ENCODE results near the gene STK17A. TPM values are rescaled to one million over a fixed set of nuclear protein-coding genes. Genes with fewer than 3 reads are reported as not detected.
A peak's percentile ranks its signal among the peaks of the same experiment; 100 is the strongest.

The STK17A gene
- total and polyA plus RNA-seq, 2 donors (not counting 1 experiment from before 2014, with no cell fraction given): 46.8 to 53.2 TPM

- no peak overlapping the region for H3K4me3 ChIP-seq (replicated peaks in 1 of 4; ENCODE audit: control extremely low read depth in 1 of 4, insufficient read depth in 1 of 4, low read depth in 3 of 4, low read length in 4 of 4)
- no peaks in the 10 kb centered on the region for H4K20me1 ChIP-seq (ENCODE audit: control insufficient read depth, extremely low read depth, insufficient read depth, low read length)
- no peaks in the 10 kb centered on the region for H3K36me3 ChIP-seq (ENCODE audit: control insufficient read depth, insufficient read depth, low read length)
- no peaks in the 10 kb centered on the region for H3K9me3 ChIP-seq (ENCODE audit: control insufficient read depth, insufficient read depth, low read depth, low read length)
- no peak overlapping the region for H2AFZ ChIP-seq (ENCODE audit: low read length)
- peak overlapping the region; percentile 74 for H3K27ac ChIP-seq (ENCODE audit: insufficient read depth, low read length)
- H3K4me2 ChIP-seq (ENCODE audit: extremely low read depth, insufficient read depth, low read length): peak overlapping the region; percentile 34
- H3K4me1 ChIP-seq (ENCODE audit: control insufficient read depth, extremely low read depth, insufficient read depth, low read length): peaks cover 7% of the 10 kb centered on the region
- no peaks in the 10 kb centered on the region for H3K27me3 ChIP-seq (ENCODE audit: control insufficient read depth, insufficient read depth, low read length)
- peak; percentile 86 to 98 for DNase-seq (ENCODE audit: low read depth in 2 of 2)
- H3K79me2 ChIP-seq (ENCODE audit: control insufficient read depth, insufficient read depth, low read length): no peaks in the 10 kb centered on the region
- H3K9ac ChIP-seq (ENCODE audit: insufficient read depth, low read length): no peak overlapping the region
- TF ChIP-seq CTCF (conservative IDR thresholded peaks at IDR 0.05 in 1 of 2, IDR thresholded peaks at IDR 0.05 in 1 of 2; ENCODE audit: low read depth in 1 of 2, low read length in 2 of 2): no peak
Measured at GRCh38 chr7:43658718-43659548, 76.0 kb downstream of the STK17A start.

GRCh38 chr7:43659549-43659896, 76.6 kb downstream of the STK17A start:
- Histone ChIP-seq H2AFZ (ENCODE audit: low read length) (no peak overlapping the region), H3K9ac (ENCODE audit: insufficient read depth, low read length) (no peak overlapping the region), H3K79me2 (ENCODE audit: control insufficient read depth, insufficient read depth, low read length) (no peaks in the 10 kb centered on the region)

DNA sequence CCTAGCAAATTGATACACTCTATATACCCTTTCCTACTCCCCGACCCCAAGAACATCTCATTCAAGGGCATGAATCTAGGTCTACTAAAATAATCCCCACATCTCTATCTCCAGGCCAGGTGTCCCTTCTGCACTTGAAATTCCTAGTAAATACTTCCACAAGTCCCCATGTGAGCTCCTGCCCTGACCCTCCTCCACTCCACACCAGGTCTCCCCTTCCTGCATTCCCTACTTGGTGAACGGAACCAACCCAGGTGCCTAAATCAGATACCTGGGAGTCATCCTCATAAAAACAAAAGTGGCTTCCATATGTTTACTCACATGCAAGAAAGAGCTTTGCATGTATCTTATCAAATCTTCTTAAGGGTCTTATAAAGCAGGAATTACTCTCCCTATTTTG, 77.2 kb downstream of the STK17A start:
- Histone ChIP-seq H4K20me1 (ENCODE audit: control insufficient read depth, extremely low read depth, insufficient read depth, low read length) (no peaks in the 10 kb centered on the region), H3K9me3 (ENCODE audit: control insufficient read depth, insufficient read depth, low read depth, low read length) (no peaks in the 10 kb centered on the region), H3K36me3 (ENCODE audit: control insufficient read depth, insufficient read depth, low read length) (no peaks in the 10 kb centered on the region), H3K4me1 (ENCODE audit: control insufficient read depth, extremely low read depth, insufficient read depth, low read length) (peaks cover 7% of the 10 kb centered on the region), H3K27me3 (ENCODE audit: control insufficient read depth, insufficient read depth, low read length) (no peaks in the 10 kb centered on the region), H3K27ac (ENCODE audit: insufficient read depth, low read length) (no peak overlapping the region), H3K79me2 (ENCODE audit: control insufficient read depth, insufficient read depth, low read length) (no peaks in the 10 kb centered on the region), H2AFZ (ENCODE audit: low read length) (no peak overlapping the region), H3K4me3 (replicated peaks in 1 of 4; ENCODE audit: control extremely low read depth in 1 of 4, insufficient read depth in 1 of 4, low read depth in 3 of 4, low read length in 4 of 4) (no peak overlapping the region), H3K9ac (ENCODE audit: insufficient read depth, low read length) (no peak overlapping the region), H3K4me2 (ENCODE audit: extremely low read depth, insufficient read depth, low read length) (no peak overlapping the region)
- no peak for DNase-seq (ENCODE audit: low read depth in 2 of 2)
- no peak for TF ChIP-seq EZH2 (IDR thresholded peaks at IDR 0.05; ENCODE audit: low read length, missing control alignments)
- TF ChIP-seq CTCF (conservative IDR thresholded peaks at IDR 0.05 in 1 of 2, IDR thresholded peaks at IDR 0.05 in 1 of 2; ENCODE audit: low read depth in 1 of 2, low read length in 2 of 2): no peak

More at GRCh38 chr7:43659549-43659896, 76.6 kb downstream of the STK17A start:
- H3K27me3 ChIP-seq (ENCODE audit: control insufficient read depth, insufficient read depth, low read length): no peaks in the 10 kb centered on the region
- H3K36me3 ChIP-seq (ENCODE audit: control insufficient read depth, insufficient read depth, low read length): no peaks in the 10 kb centered on the region
- H3K4me2 ChIP-seq (ENCODE audit: extremely low read depth, insufficient read depth, low read length): no peak overlapping the region
- H3K27ac ChIP-seq (ENCODE audit: insufficient read depth, low read length): peak overlapping the region; percentile 27
- TF ChIP-seq CTCF (conservative IDR thresholded peaks at IDR 0.05 in 1 of 2, IDR thresholded peaks at IDR 0.05 in 1 of 2; ENCODE audit: low read depth in 1 of 2, low read length in 2 of 2): no peak
- no peak for TF ChIP-seq EZH2 (IDR thresholded peaks at IDR 0.05; ENCODE audit: low read length, missing control alignments)
- no peak overlapping the region for H3K4me3 ChIP-seq (replicated peaks in 1 of 4; ENCODE audit: control extremely low read depth in 1 of 4, insufficient read depth in 1 of 4, low read depth in 3 of 4, low read length in 4 of 4)
- no peaks in the 10 kb centered on the region for H3K9me3 ChIP-seq (ENCODE audit: control insufficient read depth, insufficient read depth, low read depth, low read length)
- H3K4me1 ChIP-seq (ENCODE audit: control insufficient read depth, extremely low read depth, insufficient read depth, low read length): peaks cover 7% of the 10 kb centered on the region
- DNase-seq (ENCODE audit: low read depth in 2 of 2): no peak
- H4K20me1 ChIP-seq (ENCODE audit: control insufficient read depth, extremely low read depth, insufficient read depth, low read length): no peaks in the 10 kb centered on the region
